GM21723 (cell line): ENCODE data around the gene NGRN.

Source experiments
- ATAC-seq: cut with Tn5 transposase; IDR thresholded peaks from one replicate; pipeline ENCODE4 v1.9.1; 2021; ENCODE audit warnings: mild to moderate bottlenecking, moderate library complexity; ENCODE audit not compliant: unreplicated experiment

The NGRN gene

GRCh38 chr15:90315278-90315982 is 50.0 kb downstream of the NGRN start:
- no peak for ATAC-seq

GRCh38 chr15:90316139-90316538 is 50.7 kb downstream of the NGRN start:
- no peak for ATAC-seq

GRCh38 chr15:90318591-90318990 is 53.1 kb downstream of the NGRN start:
- no peak for ATAC-seq

- peak; percentile 90 for ATAC-seq
Measured at GRCh38 chr15:90320062-90320884, 54.8 kb downstream of the NGRN start.

GRCh38 chr15:90320885-90321278 is 55.4 kb downstream of the NGRN start:
- ATAC-seq, result no peak
